ENCODE results near the gene OR10C1.

OR10C1 gene

DNA sequence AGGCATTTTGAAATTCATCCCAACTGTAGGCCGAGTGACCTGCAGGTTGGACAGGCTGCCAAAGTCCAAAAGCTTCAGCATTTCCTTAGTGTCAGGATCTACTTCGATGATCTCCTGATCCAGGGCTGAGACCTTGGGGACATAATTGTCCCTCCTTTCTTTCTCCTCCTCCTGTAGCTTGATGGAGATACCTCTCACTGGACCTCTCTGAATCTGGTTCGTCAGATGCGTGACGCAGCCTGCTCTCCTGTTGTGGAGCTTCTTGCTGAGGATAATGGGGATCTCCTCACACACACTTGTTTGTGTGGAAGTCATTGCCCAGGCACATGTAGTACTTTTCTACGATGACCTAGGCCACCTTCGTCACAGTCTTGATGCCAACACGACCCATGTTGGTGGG lies 50.2 kb downstream of the OR10C1 start:
- no peak for ATAC-seq (ENCODE audit: insufficient read depth, low read depth)
- Histone ChIP-seq H3K4me2 (ENCODE audit: insufficient read depth, low read length) (no peak overlapping the region), H3K9ac (ENCODE audit: low read depth, low read length) (no peak overlapping the region), H3K27ac (ENCODE audit: low read length) (no peak overlapping the region), H3K36me3 (ENCODE audit: insufficient read depth, low read length) (no peaks in the 10 kb centered on the region), H3K9me3 (ENCODE audit: insufficient read depth, low read length, severe bottlenecking) (no peaks in the 10 kb centered on the region), H2AFZ (ENCODE audit: low read depth, low read length) (no peak overlapping the region), H3K27me3 (ENCODE audit: insufficient read depth, low read length, poor library complexity) (peaks cover 3% of the 10 kb centered on the region), H4K20me1 (ENCODE audit: insufficient read depth, low read length) (no peaks in the 10 kb centered on the region; the same call in 1 of the 2 replicates), H3K79me2 (ENCODE audit: insufficient read depth, low read length) (no peaks in the 10 kb centered on the region), H3K4me1 (ENCODE audit: insufficient read depth, low read length) (no peaks in the 10 kb centered on the region), H3K4me3 (ENCODE audit: low read depth in 1 of 2, low read length in 2 of 2) (no peak overlapping the region)
- no peak for DNase-seq
- TF ChIP-seq EZH2 (IDR thresholded peaks at IDR 0.05; ENCODE audit: borderline replicate concordance, low read depth, low read length, severe bottlenecking) (no peak), CTCF (IDR thresholded peaks at IDR 0.05; ENCODE audit: borderline replicate concordance, extremely low read depth, low read length, poor library complexity, severe bottlenecking) (no peak)

DNA sequence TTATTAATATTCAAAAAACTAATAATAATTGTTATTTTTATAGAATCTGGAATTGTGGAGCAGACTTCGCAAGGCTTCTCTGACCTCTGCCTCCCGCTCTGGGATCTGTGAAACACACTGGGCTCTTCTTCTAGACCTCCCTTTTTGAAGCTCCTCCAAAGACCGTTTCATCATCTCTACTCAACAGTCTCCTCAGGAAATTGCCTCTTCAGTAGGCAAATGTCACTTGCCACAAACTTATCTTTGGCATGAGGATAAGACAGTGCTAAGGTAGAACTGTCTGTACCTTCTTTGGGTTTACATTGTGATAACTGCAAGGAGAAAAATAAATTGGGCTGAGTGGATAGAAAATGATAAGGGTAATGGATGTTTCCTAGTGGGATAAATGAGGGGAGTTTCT lies 50.9 kb downstream of the OR10C1 start:
- ATAC-seq (ENCODE audit: insufficient read depth, low read depth): no peak
- H3K79me2 ChIP-seq (ENCODE audit: insufficient read depth, low read length): no peaks in the 10 kb centered on the region
- TF ChIP-seq EZH2 (IDR thresholded peaks at IDR 0.05; ENCODE audit: borderline replicate concordance, low read depth, low read length, severe bottlenecking): no peak
- TF ChIP-seq CTCF (IDR thresholded peaks at IDR 0.05; ENCODE audit: borderline replicate concordance, extremely low read depth, low read length, poor library complexity, severe bottlenecking): no peak
- H3K9ac ChIP-seq (ENCODE audit: low read depth, low read length): no peak overlapping the region
- H3K4me2 ChIP-seq (ENCODE audit: insufficient read depth, low read length): no peak overlapping the region
- DNase-seq: no peak
- no peaks in the 10 kb centered on the region; the same call in 1 of the 2 replicates for H4K20me1 ChIP-seq (ENCODE audit: insufficient read depth, low read length)
- no peaks in the 10 kb centered on the region for H3K9me3 ChIP-seq (ENCODE audit: insufficient read depth, low read length, severe bottlenecking)
- no peaks in the 10 kb centered on the region for H3K36me3 ChIP-seq (ENCODE audit: insufficient read depth, low read length)
- H3K4me1 ChIP-seq (ENCODE audit: insufficient read depth, low read length): no peaks in the 10 kb centered on the region
- no peak overlapping the region for H2AFZ ChIP-seq (ENCODE audit: low read depth, low read length)
- H3K27me3 ChIP-seq (ENCODE audit: insufficient read depth, low read length, poor library complexity): peaks cover 8% of the 10 kb centered on the region
- H3K4me3 ChIP-seq (ENCODE audit: low read depth in 1 of 2, low read length in 2 of 2): no peak overlapping the region
- H3K27ac ChIP-seq (ENCODE audit: low read length): no peak overlapping the region

- TF ChIP-seq EZH2 (IDR thresholded peaks at IDR 0.05; ENCODE audit: borderline replicate concordance, low read depth, low read length, severe bottlenecking): no peak
- TF ChIP-seq CTCF (IDR thresholded peaks at IDR 0.05; ENCODE audit: borderline replicate concordance, extremely low read depth, low read length, poor library complexity, severe bottlenecking): no peak
- no peak overlapping the region for H3K27ac ChIP-seq (ENCODE audit: low read length)
- peaks cover 10% of the 10 kb centered on the region for H3K27me3 ChIP-seq (ENCODE audit: insufficient read depth, low read length, poor library complexity)
- H3K79me2 ChIP-seq (ENCODE audit: insufficient read depth, low read length): no peaks in the 10 kb centered on the region
- no peak overlapping the region for H3K9ac ChIP-seq (ENCODE audit: low read depth, low read length)
- no peak overlapping the region for H3K4me3 ChIP-seq (ENCODE audit: low read depth in 1 of 2, low read length in 2 of 2)
- H3K4me1 ChIP-seq (ENCODE audit: insufficient read depth, low read length): no peaks in the 10 kb centered on the region
- ATAC-seq (ENCODE audit: insufficient read depth, low read depth) (no peak), DNase-seq (no peak)
- H2AFZ ChIP-seq (ENCODE audit: low read depth, low read length): no peak overlapping the region
- no peaks in the 10 kb centered on the region for H3K36me3 ChIP-seq (ENCODE audit: insufficient read depth, low read length)
- H3K9me3 ChIP-seq (ENCODE audit: insufficient read depth, low read length, severe bottlenecking): no peaks in the 10 kb centered on the region
- no peak overlapping the region for H3K4me2 ChIP-seq (ENCODE audit: insufficient read depth, low read length)
- H4K20me1 ChIP-seq (ENCODE audit: insufficient read depth, low read length): no peaks in the 10 kb centered on the region; the same call in 1 of the 2 replicates
Measured at GRCh38 chr6:29490552-29490951, 51.4 kb downstream of the OR10C1 start.

Measured in DND-41 (cell line).